IPS-NIHi11 (cell line): ENCODE data around the gene SCYL1.
"Not testable (repeated sequence)": the region's sequence is repeated elsewhere in the genome, so short reads cannot be mapped to it uniquely, and the experiment has no call there.

ENCODE experiments used
- DNase-seq: peaks from one replicate; pipeline ENCODE4 v3.0.0; 2012; ENCODE audit warnings: mixed read lengths, low spot score

Gene SCYL1

GRCh38 chr11:65554842-65555430 is 30.1 kb downstream of the SCYL1 start:
- DNase-seq = no peak

GRCh38 chr11:65555693-65556231 is 30.9 kb downstream of the SCYL1 start:
- DNase-seq = no peak

- DNase-seq = peak; percentile 10
Measured at GRCh38 chr11:65556470-65557279, 31.8 kb downstream of the SCYL1 start.

GRCh38 chr11:65557280-65558001 is 32.6 kb downstream of the SCYL1 start:
- DNase-seq = peak; percentile 36

- peak; percentile 78 for DNase-seq
Measured at GRCh38 chr11:65558002-65558929, 33.4 kb downstream of the SCYL1 start, which contains the start of gene LTBP3. Gene LTBP3 (minus strand): TSS chr11:65558359. CDS start chr11:65557959, 400 bp downstream.

GRCh38 chr11:65558930-65559509 is 34.1 kb downstream of the SCYL1 start:
- no peak for DNase-seq

GRCh38 chr11:65559535-65559934 is 34.7 kb downstream of the SCYL1 start:
- DNase-seq = no peak

- DNase-seq = no peak
Measured at GRCh38 chr11:65559951-65560537, 35.2 kb downstream of the SCYL1 start.

GRCh38 chr11:65560555-65561418 is 35.9 kb downstream of the SCYL1 start:
- DNase-seq = no peak

GRCh38 chr11:65562020-65562419 is 37.1 kb downstream of the SCYL1 start:
- DNase-seq = no peak

GRCh38 chr11:65562788-65563187 is 37.9 kb downstream of the SCYL1 start:
- DNase-seq = no peak

- no peak for DNase-seq
Measured at GRCh38 chr11:65563601-65564000, 38.7 kb downstream of the SCYL1 start.

- not testable (repeated sequence) for DNase-seq
Measured at GRCh38 chr11:65564879-65565559, 40.1 kb downstream of the SCYL1 start.

GRCh38 chr11:65565624-65566453 is 41.0 kb downstream of the SCYL1 start:
- DNase-seq = no peak

GRCh38 chr11:65569164-65569972 is 44.5 kb downstream of the SCYL1 start:
- no peak for DNase-seq

- DNase-seq = peak; percentile 92
Measured at GRCh38 chr11:65569973-65570918, 45.4 kb downstream of the SCYL1 start, which contains the start of gene ZNRD2. Gene ZNRD2 (plus strand): TSS chr11:65570477. CDS start chr11:65570492, 15 bp downstream.
